Gastroesophageal sphincter (tissue), 3 donors: ENCODE results near the gene NDP.

Source experiments
- EP300 ChIP-seq: sonication (generic); formaldehyde crosslinking; IDR thresholded peaks from one replicate; pipeline ENCODE4 v1.6.1; 2017; ENCODE audit warnings: antibody characterized with exemption, mild to moderate bottlenecking
- POLR2A ChIP-seq, 2 donors: fragments of 450-650 bp; IDR thresholded peaks; one replicate each; pipeline ENCODE4 v1.6.1; 2017; ENCODE audit warnings: antibody characterized with exemption in 2 of 2, mild to moderate bottlenecking in 2 of 2, moderate library complexity in 1 of 2
- TF ChIP-seq, protein P1 (sequence below), 4 experiments: fragments of 200-600 bp in 2 of 4; fragments of 450-650 bp in 2 of 4; sonication (generic) in 1 of 4; IDR thresholded peaks; one replicate each; pipeline ENCODE4 v1.5.1; 2017 to 2019; ENCODE audit warnings: antibody characterized with exemption in 4 of 4, mild to moderate bottlenecking in 2 of 4, moderate library complexity in 2 of 4

DNA sequence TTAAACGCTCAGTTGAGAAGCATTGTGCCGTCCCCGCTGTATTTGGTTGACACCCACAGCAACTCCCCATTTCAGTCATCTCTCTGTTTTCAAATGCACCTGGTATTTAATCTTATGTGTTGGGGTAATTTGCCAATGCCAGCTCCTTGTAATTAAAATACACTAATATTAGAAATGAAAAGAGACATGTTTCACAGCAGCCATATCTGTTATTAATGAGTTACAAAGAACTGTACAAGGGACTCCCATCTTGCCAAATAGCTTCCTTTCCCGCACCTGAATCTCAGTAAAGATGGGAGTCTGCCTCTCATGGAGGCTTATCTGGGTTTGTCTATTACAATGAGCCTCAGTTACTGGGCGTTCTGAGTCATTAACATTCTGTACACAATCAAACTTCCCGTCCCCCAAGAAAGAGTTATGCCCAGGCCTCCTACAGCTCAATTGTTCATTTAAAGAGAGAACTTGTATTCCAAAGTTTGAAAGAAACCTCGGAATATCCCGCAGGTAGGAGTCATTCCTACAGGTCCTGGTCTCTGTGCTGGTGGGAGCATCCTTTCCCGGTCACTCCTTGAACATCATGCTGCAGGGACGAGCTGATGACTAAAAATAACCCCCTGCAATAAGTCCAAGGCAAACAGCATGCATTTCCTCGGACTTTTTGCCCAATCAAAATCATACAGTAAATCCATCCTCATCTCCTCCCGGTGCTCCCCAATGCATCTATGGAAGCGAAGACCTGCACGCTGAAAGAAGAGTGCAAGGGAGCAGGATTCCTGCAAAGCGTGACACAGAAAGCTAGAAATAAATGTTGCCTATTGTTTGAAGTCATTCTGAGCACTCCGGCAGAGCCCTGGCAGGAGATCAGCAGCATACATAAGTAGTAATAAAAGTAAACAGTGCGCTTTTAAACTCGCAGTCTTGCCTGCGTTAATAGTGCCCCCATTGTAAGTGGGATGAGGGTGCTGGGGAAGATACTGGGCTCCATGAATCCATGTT lies 926 bp downstream of the NDP start:
- TF ChIP-seq, protein P1, sequence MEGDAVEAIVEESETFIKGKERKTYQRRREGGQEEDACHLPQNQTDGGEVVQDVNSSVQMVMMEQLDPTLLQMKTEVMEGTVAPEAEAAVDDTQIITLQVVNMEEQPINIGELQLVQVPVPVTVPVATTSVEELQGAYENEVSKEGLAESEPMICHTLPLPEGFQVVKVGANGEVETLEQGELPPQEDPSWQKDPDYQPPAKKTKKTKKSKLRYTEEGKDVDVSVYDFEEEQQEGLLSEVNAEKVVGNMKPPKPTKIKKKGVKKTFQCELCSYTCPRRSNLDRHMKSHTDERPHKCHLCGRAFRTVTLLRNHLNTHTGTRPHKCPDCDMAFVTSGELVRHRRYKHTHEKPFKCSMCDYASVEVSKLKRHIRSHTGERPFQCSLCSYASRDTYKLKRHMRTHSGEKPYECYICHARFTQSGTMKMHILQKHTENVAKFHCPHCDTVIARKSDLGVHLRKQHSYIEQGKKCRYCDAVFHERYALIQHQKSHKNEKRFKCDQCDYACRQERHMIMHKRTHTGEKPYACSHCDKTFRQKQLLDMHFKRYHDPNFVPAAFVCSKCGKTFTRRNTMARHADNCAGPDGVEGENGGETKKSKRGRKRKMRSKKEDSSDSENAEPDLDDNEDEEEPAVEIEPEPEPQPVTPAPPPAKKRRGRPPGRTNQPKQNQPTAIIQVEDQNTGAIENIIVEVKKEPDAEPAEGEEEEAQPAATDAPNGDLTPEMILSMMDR (IDR thresholded peaks at IDR 0.05): no peak
- no peak for TF ChIP-seq POLR2A (IDR thresholded peaks at IDR 0.05)
- no peak for TF ChIP-seq EP300
